H9 (cell line): ENCODE measurements around the gene LCE1C. TPM values are rescaled to one million over a fixed set of nuclear protein-coding genes. Genes with fewer than 3 reads are reported as not detected.

Experiments used
- DNase-seq: peaks from one replicate; pipeline ENCODE4 v3.0.0-alpha.2; 2017
- H2AFZ ChIP-seq: one replicate; pipeline ENCODE4 v1.6.1; 2013; ENCODE audit warnings: mild to moderate bottlenecking, low read length, control low read depth, moderate library complexity
- H2AK5ac ChIP-seq: 2 replicates; pipeline ENCODE4 v1.6.1; 2013; ENCODE audit warnings: low read length, control low read depth, mixed read lengths; ENCODE audit not compliant: insufficient read length
- H2BK120ac ChIP-seq: one replicate; pipeline ENCODE4 v1.6.1; 2013; ENCODE audit warnings: low read depth, mild to moderate bottlenecking, low read length, control low read depth, inconsistent platforms; ENCODE audit not compliant: poor library complexity, severe bottlenecking
- H2BK12ac ChIP-seq: 2 replicates; pipeline ENCODE4 v1.6.1; 2013; ENCODE audit warnings: low read length, control low read depth, mixed read lengths, low read depth; ENCODE audit not compliant: insufficient read length
- H2BK15ac ChIP-seq: 2 replicates; pipeline ENCODE4 v1.6.1; 2013; ENCODE audit warnings: low read depth, low read length, control low read depth
- H2BK20ac ChIP-seq: one replicate; pipeline ENCODE4 v1.6.1; 2013; ENCODE audit warnings: low read depth, mild to moderate bottlenecking, low read length, control low read depth, inconsistent platforms; ENCODE audit not compliant: poor library complexity, severe bottlenecking
- H2BK5ac ChIP-seq: 2 replicates; pipeline ENCODE4 v1.6.1; 2013; ENCODE audit warnings: low read length, control low read depth, mixed read lengths; ENCODE audit not compliant: insufficient read length
- H3K14ac ChIP-seq: 2 replicates; pipeline ENCODE4 v1.6.1; 2013; ENCODE audit warnings: low read length, control low read depth; ENCODE audit not compliant: insufficient read depth
- H3K18ac ChIP-seq: 2 replicates; pipeline ENCODE4 v1.6.1; 2013; ENCODE audit warnings: low read depth, mild to moderate bottlenecking, mixed read lengths, low read length, control low read depth; ENCODE audit not compliant: insufficient read length
- H3K23ac ChIP-seq: 2 replicates; pipeline ENCODE4 v1.6.1; 2013; ENCODE audit warnings: low read length, control low read depth, mixed read lengths, low read depth; ENCODE audit not compliant: insufficient read length
- H3K23me2 ChIP-seq: 2 replicates; pipeline ENCODE4 v1.6.1; 2013; ENCODE audit warnings: low read depth, mild to moderate bottlenecking, mixed read lengths, low read length, control low read depth; ENCODE audit not compliant: insufficient read length, poor library complexity, severe bottlenecking
- H3K27ac ChIP-seq: 2 replicates; pipeline ENCODE4 v1.5.1; 2013; ENCODE audit warnings: low read length, control low read depth, mixed read lengths, low read depth; ENCODE audit not compliant: insufficient read length
- H3K27me3 ChIP-seq: 2 replicates; pipeline ENCODE4 v1.6.1; 2013; ENCODE audit warnings: low read length, control low read depth, inconsistent platforms; ENCODE audit not compliant: insufficient read depth
- H3K4ac ChIP-seq: 2 replicates; pipeline ENCODE4 v1.6.1; 2013; ENCODE audit warnings: low read depth, mild to moderate bottlenecking, control low read depth, inconsistent platforms, low read length, moderate library complexity
- H3K4me1 ChIP-seq: 2 replicates; pipeline ENCODE4 v1.6.1; 2013; ENCODE audit warnings: low read length, control low read depth, inconsistent platforms; ENCODE audit not compliant: insufficient read depth
- H3K4me2 ChIP-seq: 2 replicates; pipeline ENCODE4 v1.6.1; 2013; ENCODE audit warnings: low read length, control low read depth, mixed read lengths; ENCODE audit not compliant: insufficient read length, insufficient read depth
- H3K56ac ChIP-seq: 2 replicates; pipeline ENCODE4 v1.6.1; 2013; ENCODE audit warnings: low read depth, mild to moderate bottlenecking, mixed read lengths, low read length, control low read depth; ENCODE audit not compliant: insufficient read length
- H3K79me1 ChIP-seq: 2 replicates; pipeline ENCODE4 v1.6.1; 2013; ENCODE audit warnings: low read depth, mild to moderate bottlenecking, moderate library complexity, low read length, control low read depth, inconsistent platforms; ENCODE audit not compliant: insufficient read depth, poor library complexity, severe bottlenecking
- H3K79me2 ChIP-seq: 2 replicates; pipeline ENCODE4 v1.6.1; 2013; ENCODE audit warnings: low read length, control low read depth, inconsistent platforms; ENCODE audit not compliant: insufficient read depth
- H3K9ac ChIP-seq: 2 replicates; pipeline ENCODE4 v1.6.1; 2013; ENCODE audit warnings: low read length, control low read depth, mixed read lengths; ENCODE audit not compliant: insufficient read length; ENCODE audit errors: extremely low read depth
- H3K9me3 ChIP-seq: one replicate; pipeline ENCODE4 v1.6.1; 2013; ENCODE audit warnings: low read depth, low read length, inconsistent platforms; ENCODE audit not compliant: control insufficient read depth
- H3T11ph ChIP-seq: one replicate; pipeline ENCODE4 v1.6.1; 2013; ENCODE audit warnings: mild to moderate bottlenecking, low read length, control low read depth, inconsistent platforms
- H4K20me1 ChIP-seq: one replicate; pipeline ENCODE4 v1.6.1; 2013; ENCODE audit not compliant: control insufficient read depth, insufficient read length, insufficient read depth
- H4K5ac ChIP-seq: 2 replicates; pipeline ENCODE4 v1.6.1; 2013; ENCODE audit warnings: low read depth, mild to moderate bottlenecking, mixed read lengths, low read length, control low read depth; ENCODE audit not compliant: insufficient read length
- H4K8ac ChIP-seq: replicated peaks from 2 replicates; pipeline ENCODE4 v1.6.1; 2013; ENCODE audit warnings: low read length, control low read depth, mixed read lengths, low read depth; ENCODE audit not compliant: insufficient read length
- H4K91ac ChIP-seq: 2 replicates; pipeline ENCODE4 v1.6.1; 2013; ENCODE audit warnings: low read depth, mild to moderate bottlenecking, moderate library complexity, mixed read lengths, low read length, control low read depth; ENCODE audit not compliant: insufficient read length
- H3K27ac Mint-ChIP-seq, 3 experiments: 2 replicates in 2 of 3; 3 replicates in 1 of 3; pipeline ENCODE4 v1.8.0; 2020 to 2021; ENCODE audit warnings: mixed read lengths in 3 of 3, mild to moderate bottlenecking in 1 of 3, moderate library complexity in 1 of 3
- H3K27me3 Mint-ChIP-seq: 2 replicates; pipeline ENCODE4 v1.8.0; 2021; ENCODE audit warnings: low read depth, mild to moderate bottlenecking, moderate library complexity, mixed read lengths
- H3K36me3 Mint-ChIP-seq, 3 experiments: 2 replicates in 2 of 3; 3 replicates in 1 of 3; pipeline ENCODE4 v1.8.0; 2020 to 2021; ENCODE audit warnings: low read depth in 3 of 3, mixed read lengths in 3 of 3; ENCODE audit not compliant: insufficient read depth in 1 of 3
- H3K4me1 Mint-ChIP-seq, 2 experiments: 2 replicates each; pipeline ENCODE4 v1.8.0; 2020; ENCODE audit warnings: mixed read lengths in 2 of 2
- H3K4me3 Mint-ChIP-seq, 2 experiments: 2 replicates in 1 of 2; 3 replicates in 1 of 2; pipeline ENCODE4 v1.8.0; 2020 to 2021; ENCODE audit warnings: mild to moderate bottlenecking in 2 of 2, mixed read lengths in 2 of 2, moderate library complexity in 1 of 2
- H3K9me3 Mint-ChIP-seq, 2 experiments: 2 replicates in 1 of 2; 3 replicates in 1 of 2; pipeline ENCODE4 v1.8.0; 2020; ENCODE audit warnings: mild to moderate bottlenecking in 2 of 2, mixed read lengths in 2 of 2, moderate library complexity in 1 of 2
- WGBS: extraction: QIAGEN DNeasy Blood & Tissue Kit; methylation state at CpG from one replicate; pipeline ENCODE4 v1.1.7; 2013; ENCODE audit warnings: missing lambda C conversion rate, low lambda C conversion rate, mixed read lengths; ENCODE audit not compliant: insufficient read length; ENCODE audit errors: extremely low coverage; 5-methylcytosine and 5-hydroxymethylcytosine counted together
- total RNA-seq: library from RNA; stranded (reverse); gene quantifications from 2 replicates; pipeline ENCODE4 v1.2.1, GENCODE V29; 2021
- TF ChIP-seq, protein P1 (sequence below): fragments of 200-600 bp; sonication (generic); conservative IDR thresholded peaks from 3 replicates; pipeline ENCODE4 v1.8.0; 2021; ENCODE audit warnings: antibody characterized with exemption, mild to moderate bottlenecking

Gene LCE1C
- total RNA-seq, 1 experiment from 2014 or later: not detected

DNA sequence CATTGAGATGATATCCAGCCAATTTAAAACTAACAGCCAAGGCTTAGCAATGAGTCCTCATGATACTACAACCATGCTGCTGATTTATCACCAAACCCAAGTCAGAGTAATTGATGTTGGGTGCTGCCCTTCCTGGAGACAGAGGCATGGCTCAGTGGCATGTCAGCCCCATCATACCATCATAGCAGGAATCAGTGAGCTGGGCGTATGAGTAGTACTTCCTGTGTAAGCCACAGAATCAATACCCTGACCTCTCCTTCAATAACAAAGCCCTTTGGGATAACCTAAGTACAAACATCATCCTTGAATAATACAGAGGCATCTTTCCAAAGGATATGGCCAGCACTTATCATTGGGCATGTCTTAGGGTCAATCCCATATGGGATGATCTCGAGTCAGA is 23.4 kb downstream of the LCE1C start:
- no peaks in the 10 kb centered on the region for H3K79me2 ChIP-seq
- no peak overlapping the region for H3K4ac ChIP-seq
- H3K23ac ChIP-seq: no peak overlapping the region
- H3K27me3 Mint-ChIP-seq: no peaks in the 10 kb centered on the region; the same call in 1 of the 2 replicates
- no peaks in the 10 kb centered on the region for H4K20me1 ChIP-seq
- H3K4me1 ChIP-seq: no peaks in the 10 kb centered on the region
- no peak overlapping the region for H4K5ac ChIP-seq
- no peak overlapping the region for H2BK20ac ChIP-seq
- H3K4me2 ChIP-seq: no peak overlapping the region
- H3K14ac ChIP-seq: no peak overlapping the region
- H2BK15ac ChIP-seq: no peak overlapping the region
- no peaks in the 10 kb centered on the region for H3K27me3 ChIP-seq
- H3K4me1 Mint-ChIP-seq: no peaks in the 10 kb centered on the region
- no peak overlapping the region for H4K91ac ChIP-seq
- H2BK5ac ChIP-seq: no peak overlapping the region
- H2BK12ac ChIP-seq: no peak overlapping the region
- H3K23me2 ChIP-seq: no peaks in the 10 kb centered on the region
- H2AFZ ChIP-seq: no peak overlapping the region
- TF ChIP-seq, protein P1, sequence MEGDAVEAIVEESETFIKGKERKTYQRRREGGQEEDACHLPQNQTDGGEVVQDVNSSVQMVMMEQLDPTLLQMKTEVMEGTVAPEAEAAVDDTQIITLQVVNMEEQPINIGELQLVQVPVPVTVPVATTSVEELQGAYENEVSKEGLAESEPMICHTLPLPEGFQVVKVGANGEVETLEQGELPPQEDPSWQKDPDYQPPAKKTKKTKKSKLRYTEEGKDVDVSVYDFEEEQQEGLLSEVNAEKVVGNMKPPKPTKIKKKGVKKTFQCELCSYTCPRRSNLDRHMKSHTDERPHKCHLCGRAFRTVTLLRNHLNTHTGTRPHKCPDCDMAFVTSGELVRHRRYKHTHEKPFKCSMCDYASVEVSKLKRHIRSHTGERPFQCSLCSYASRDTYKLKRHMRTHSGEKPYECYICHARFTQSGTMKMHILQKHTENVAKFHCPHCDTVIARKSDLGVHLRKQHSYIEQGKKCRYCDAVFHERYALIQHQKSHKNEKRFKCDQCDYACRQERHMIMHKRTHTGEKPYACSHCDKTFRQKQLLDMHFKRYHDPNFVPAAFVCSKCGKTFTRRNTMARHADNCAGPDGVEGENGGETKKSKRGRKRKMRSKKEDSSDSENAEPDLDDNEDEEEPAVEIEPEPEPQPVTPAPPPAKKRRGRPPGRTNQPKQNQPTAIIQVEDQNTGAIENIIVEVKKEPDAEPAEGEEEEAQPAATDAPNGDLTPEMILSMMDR: no peak
- H2AK5ac ChIP-seq: no peak overlapping the region
- no peak overlapping the region for H3K27ac Mint-ChIP-seq
- peaks cover 75% of the 10 kb centered on the region for H3K9me3 ChIP-seq
- H3T11ph ChIP-seq: no peak overlapping the region
- H3K18ac ChIP-seq: no peak overlapping the region
- H3K56ac ChIP-seq: no peak overlapping the region
- no peaks in the 10 kb centered on the region for H3K79me1 ChIP-seq
- WGBS: no CpG with 5 or more reads among the region's 2 CpGs
- DNase-seq: no peak
- peaks cover 86 to 89% of the 10 kb centered on the region in 2 experiments for H3K9me3 Mint-ChIP-seq
- H4K8ac ChIP-seq: no peak overlapping the region
- H2BK120ac ChIP-seq: no peak overlapping the region
- H3K9ac ChIP-seq: no peak overlapping the region
- H3K27ac ChIP-seq: no peak overlapping the region
- no peak overlapping the region for H3K4me3 Mint-ChIP-seq
- H3K36me3 Mint-ChIP-seq: peaks cover 3 to 27% (median 6%) of the 10 kb centered on the region in 3 experiments; a peak in 4 of 7 replicates
